Epithelial cell of proximal tubule (primary cell): Measurements from ENCODE around the gene MLF1. TPM values are rescaled to one million over a fixed set of nuclear protein-coding genes. Genes with fewer than 3 reads are reported as not detected.

Source experiments
- DNase-seq: peaks from one replicate; pipeline ENCODE4 v3.0.0-alpha.2; 2011; ENCODE audit warnings: low read depth
- H3K4me3 ChIP-seq: 2 replicates; pipeline ENCODE4 v1.5.1; 2011; ENCODE audit warnings: low read depth, mild to moderate bottlenecking, low read length
- total RNA-seq: library from RNA; depleted of rRNA; stranded (reverse); fragments of >200 nt; gene quantifications from 2 replicates; pipeline ENCODE4 v1.2.3, GENCODE V29; 2015
- TF ChIP-seq, protein P1 (sequence below): conservative IDR thresholded peaks from 2 replicates; pipeline ENCODE4 v1.5.1; 2012; ENCODE audit warnings: low read depth, mild to moderate bottlenecking, low read length

MLF1 gene
- total RNA-seq, 1 donor from 2014 or later: 7.6 TPM

DNA sequence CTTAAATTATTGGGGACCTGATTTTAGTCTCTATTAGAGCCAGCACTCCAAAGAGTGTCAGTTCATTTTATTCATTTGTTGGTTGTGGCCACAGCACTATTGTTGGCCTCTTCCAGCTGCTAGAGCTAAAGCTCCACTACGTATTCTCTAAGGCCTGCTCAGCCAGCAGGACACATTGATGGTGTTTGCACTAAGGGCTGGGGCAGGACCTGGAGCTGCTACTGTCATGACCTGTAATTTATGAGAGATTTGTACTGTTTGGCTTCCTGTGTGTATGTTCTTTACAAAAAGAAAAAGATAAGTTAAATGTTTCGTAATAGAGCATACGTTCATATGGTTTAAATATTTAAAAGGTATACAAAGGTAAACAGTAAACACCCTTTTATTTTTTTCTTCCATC is 81.5 kb downstream of the MLF1 start:
- DNase-seq: no peak
- TF ChIP-seq, protein P1, sequence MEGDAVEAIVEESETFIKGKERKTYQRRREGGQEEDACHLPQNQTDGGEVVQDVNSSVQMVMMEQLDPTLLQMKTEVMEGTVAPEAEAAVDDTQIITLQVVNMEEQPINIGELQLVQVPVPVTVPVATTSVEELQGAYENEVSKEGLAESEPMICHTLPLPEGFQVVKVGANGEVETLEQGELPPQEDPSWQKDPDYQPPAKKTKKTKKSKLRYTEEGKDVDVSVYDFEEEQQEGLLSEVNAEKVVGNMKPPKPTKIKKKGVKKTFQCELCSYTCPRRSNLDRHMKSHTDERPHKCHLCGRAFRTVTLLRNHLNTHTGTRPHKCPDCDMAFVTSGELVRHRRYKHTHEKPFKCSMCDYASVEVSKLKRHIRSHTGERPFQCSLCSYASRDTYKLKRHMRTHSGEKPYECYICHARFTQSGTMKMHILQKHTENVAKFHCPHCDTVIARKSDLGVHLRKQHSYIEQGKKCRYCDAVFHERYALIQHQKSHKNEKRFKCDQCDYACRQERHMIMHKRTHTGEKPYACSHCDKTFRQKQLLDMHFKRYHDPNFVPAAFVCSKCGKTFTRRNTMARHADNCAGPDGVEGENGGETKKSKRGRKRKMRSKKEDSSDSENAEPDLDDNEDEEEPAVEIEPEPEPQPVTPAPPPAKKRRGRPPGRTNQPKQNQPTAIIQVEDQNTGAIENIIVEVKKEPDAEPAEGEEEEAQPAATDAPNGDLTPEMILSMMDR: no peak
- H3K4me3 ChIP-seq: no peak overlapping the region

Other genes with a start within 250 kb of the MLF1 start
- gene GFM1, start 73.3 kb downstream of the MLF1 start, total RNA-seq: 20.8 and 51.4 TPM in 2 replicates
- 13.3 and 14.4 TPM in 2 replicates for gene LXN, start 101.5 kb downstream of the MLF1 start, total RNA-seq
- 9.8 and 10.4 TPM in 2 replicates for gene RARRES1, start 161.3 kb downstream of the MLF1 start, total RNA-seq
- 27.8 and 32.8 TPM in 2 replicates for gene MFSD1, start 230.9 kb downstream of the MLF1 start, total RNA-seq